22Rv1 (cell line): ENCODE results near the gene MIDN.

Experiments used
- CTCF ChIP-seq: fragments of 450-650 bp; IDR thresholded peaks from 2 replicates; pipeline ENCODE4 v1.5.1; 2017; ENCODE audit warnings: mild to moderate bottlenecking
- ZFX ChIP-seq: fragments of 450-650 bp; IDR thresholded peaks from 2 replicates; pipeline ENCODE4 v1.6.1; 2017; ENCODE audit warnings: antibody characterized with exemption, borderline replicate concordance

GRCh38 chr19:1270854-1271527 lies 22.6 kb downstream of the MIDN start:
- TF ChIP-seq CTCF (no peak), ZFX (no peak)
